GM19025 (cell line): ENCODE results near the gene HNRNPM.
"Not testable (repeated sequence)": the region's sequence is repeated elsewhere in the genome, so short reads cannot be mapped to it uniquely, and the experiment has no call there.

Experiments
- ATAC-seq: cut with Tn5 transposase; IDR thresholded peaks from one replicate; pipeline ENCODE4 v1.9.1; 2021; ENCODE audit warnings: mild to moderate bottlenecking, low read depth, moderate library complexity; ENCODE audit not compliant: unreplicated experiment

HNRNPM gene, protein sequence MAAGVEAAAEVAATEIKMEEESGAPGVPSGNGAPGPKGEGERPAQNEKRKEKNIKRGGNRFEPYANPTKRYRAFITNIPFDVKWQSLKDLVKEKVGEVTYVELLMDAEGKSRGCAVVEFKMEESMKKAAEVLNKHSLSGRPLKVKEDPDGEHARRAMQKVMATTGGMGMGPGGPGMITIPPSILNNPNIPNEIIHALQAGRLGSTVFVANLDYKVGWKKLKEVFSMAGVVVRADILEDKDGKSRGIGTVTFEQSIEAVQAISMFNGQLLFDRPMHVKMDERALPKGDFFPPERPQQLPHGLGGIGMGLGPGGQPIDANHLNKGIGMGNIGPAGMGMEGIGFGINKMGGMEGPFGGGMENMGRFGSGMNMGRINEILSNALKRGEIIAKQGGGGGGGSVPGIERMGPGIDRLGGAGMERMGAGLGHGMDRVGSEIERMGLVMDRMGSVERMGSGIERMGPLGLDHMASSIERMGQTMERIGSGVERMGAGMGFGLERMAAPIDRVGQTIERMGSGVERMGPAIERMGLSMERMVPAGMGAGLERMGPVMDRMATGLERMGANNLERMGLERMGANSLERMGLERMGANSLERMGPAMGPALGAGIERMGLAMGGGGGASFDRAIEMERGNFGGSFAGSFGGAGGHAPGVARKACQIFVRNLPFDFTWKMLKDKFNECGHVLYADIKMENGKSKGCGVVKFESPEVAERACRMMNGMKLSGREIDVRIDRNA

DNA sequence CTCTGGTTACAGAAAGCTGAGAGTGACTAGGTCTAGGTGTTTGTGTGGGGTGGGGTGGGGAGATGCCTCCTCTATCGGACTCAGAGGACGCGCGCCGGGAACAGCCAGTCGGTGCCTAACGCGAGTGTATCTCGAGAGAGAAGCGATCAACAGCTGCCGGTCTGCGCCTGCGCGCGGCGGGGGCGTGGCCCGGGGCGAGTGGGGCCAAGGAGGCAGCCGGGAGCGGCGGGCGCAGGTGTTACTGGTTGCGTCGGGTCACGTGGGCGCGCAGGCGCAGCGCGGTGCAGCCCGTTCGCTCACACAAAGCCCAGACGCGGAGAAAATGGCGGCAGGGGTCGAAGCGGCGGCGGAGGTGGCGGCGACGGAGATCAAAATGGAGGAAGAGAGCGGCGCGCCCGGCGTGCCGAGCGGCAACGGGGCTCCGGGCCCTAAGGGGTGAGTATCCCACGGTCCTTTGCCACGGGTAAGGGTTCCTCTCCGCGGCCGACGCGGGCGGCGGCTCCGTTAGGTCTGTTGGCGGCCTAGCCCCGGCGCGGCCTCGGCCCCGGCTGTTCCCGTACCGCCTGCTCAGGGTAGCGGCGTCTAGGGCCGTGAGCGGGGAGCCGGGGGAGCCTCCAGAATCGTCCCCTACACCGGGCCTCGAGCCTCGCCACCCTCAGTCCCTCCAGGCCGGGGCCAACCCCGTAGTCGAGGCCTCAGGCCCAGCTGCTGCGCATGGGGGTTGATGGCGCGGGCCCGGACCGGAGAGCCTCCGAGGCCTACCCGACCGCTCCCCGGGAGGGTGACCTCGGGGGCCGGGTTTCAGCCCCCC, at the start of gene HNRNPM:
Gene HNRNPM (plus strand): TSS at position 299 of the 811 bp plus-strand sequence. CDS start 24 bp downstream, at position 323.
- ATAC-seq = peak; percentile 82

DNA sequence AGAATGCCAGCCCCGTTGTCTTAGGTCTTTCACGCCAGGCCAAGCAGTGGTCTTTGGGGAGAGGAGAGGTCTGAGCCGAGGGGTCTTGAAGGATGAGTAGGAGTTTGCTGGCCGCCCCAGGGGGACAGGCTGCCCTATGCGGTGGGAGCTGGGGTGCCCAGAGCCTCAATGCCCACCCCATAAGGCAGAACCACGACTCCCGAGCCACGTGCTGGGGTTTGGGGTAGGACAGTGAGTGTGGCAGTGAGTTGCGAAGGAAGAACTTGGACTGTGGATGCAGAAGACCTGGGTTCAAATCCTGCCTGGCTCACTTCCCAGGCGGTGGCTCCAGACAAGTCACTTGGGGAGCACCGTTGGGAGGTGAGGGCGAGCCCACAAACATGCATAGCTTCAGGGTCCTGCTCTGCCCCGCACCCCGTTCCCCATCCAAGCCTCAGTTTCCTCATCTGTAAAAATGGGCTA, 49.1 kb upstream of the HNRNPM start:
- no peak for ATAC-seq

DNA sequence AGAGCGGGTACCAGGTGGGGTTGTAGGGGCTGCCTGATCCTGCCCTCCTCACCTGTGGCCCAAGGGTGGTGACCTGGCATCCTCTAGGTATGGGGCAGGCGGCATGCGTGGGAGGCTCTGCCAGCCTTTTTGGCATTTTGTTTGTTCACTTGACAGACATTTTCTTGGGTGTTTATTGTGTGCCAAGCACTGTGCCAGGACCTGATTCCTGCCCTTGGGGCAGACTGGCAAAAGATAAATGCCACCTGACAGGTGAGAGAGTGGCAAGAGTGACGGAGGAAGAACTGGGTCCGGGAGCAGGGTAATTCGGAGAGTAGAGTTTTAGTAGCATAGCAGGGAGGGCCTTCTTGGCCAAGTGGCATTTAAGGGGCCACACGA, 48.6 kb upstream of the HNRNPM start:
- ATAC-seq = no peak

DNA sequence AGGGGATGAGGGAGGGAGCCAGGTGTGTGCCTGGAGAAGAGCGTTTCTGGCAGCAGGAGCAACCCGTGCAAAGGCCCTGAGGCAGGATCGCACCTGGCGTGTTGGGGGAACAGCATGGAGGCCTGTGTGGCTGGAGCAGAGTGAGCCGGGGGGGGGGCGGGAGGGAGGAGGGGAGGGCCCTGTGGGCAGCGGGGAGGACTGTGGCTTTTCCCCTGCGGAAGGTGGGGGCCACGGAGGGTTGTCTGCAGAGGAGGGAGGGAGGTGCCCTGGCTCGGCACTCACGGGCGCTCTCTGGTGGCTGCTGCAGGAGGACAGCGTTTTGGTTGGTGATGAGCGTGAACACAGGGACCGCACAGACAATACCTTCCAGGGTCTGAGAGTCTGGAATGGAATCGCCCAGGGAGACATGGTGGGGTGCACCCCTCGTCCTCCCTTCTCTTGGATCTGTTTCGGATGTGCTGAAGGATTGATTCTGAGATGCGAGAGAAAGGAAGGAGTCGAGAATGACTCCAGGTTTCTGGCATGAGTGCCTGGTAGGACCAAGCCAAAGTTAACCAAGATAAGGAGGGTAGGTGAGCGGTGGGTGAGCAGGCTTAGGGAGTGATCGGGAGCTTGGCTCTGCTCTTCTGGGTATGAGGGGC, 48.1 kb upstream of the HNRNPM start:
- ATAC-seq = no peak

DNA sequence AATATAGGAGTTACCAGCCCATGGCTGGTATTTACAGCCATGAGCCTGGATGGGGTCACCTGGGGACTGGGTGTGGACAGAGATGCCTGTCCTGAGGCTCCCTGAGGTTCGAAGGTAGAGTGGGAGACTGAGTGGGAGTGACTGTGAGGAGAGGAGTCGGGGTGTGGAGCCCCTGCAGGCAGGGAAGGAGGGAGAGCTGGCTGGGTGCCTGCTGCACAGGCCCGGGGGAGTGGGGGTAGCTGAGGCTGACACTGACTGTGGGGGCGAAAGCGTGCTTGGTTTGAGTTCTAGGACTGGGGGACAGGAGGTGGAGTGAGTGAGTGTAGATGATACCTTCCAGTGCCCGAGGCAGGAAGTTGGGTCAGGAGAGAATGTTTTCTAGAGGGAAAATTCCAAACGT, 47.5 kb upstream of the HNRNPM start:
- no peak for ATAC-seq

DNA sequence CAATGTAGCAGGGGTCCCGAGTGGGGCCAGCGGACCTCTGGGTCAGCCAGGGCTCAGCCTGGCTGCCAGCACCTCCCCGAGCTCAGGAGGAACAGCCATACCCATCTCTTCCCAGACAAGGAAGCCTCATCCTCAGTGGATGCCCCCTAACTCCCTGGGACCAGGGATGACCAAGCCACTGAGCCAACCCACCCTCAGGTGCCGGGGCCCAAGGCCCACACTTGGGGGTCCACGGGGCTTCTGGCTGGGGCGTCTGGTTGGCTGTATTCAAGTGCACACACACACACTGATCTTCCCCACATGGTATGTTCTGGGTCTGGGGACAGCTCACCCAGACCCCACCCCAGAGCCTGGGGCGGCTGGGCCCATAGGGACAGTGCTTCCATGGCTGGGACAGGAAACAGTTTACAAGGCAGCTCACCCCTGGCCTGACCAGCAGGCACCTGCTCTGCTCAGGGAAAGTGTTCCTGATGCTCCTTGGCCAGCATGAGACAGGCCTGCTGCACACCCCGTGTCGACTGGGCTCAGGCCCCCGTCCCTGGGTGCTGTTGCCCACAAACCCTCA, 46.9 kb upstream of the HNRNPM start:
- no peak for ATAC-seq

DNA sequence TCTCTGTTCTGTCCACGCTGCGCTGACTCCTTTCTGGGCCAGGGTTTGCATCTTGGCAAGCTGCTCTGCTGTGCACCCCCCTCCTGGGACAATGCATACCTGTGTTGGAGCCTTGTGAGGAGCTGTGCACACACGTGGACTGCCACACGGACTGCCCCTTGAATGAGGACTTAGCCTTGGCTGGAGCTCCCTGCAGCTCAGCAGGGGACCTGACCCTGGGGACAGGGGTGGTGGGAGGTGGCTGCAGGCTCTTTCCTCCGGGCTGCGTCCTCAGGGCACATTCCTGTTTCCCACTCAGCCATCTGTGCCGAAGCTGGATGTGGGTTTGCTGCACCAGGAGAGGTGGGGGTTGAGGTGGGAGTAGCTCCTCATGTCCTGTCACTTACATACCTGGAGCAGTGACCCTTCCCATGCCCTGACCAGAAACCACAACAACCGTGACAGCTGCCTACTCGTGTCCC, 46.4 kb upstream of the HNRNPM start:
- ATAC-seq = no peak

DNA sequence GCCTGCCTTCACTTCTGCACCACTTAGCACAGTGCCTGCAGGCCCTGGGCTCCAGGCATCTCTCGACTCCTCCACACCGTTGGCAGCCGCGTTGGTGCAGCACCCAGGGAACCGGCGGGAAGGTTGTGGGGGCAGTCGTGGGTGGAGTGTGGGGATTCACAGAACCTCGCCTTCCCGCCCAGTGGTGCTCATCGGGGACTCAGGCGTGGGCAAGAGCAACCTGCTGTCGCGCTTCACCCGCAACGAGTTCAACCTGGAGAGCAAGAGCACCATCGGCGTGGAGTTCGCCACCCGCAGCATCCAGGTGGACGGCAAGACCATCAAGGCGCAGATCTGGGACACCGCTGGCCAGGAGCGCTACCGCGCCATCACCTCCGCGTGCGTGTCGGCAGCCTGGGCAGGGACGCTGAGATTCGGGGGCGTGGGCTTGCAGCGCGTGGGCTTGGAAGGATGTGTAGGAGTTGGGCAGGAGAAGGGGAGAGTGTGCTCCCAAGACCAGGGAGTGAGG, 45.0 kb upstream of the HNRNPM start:
- no peak for ATAC-seq

DNA sequence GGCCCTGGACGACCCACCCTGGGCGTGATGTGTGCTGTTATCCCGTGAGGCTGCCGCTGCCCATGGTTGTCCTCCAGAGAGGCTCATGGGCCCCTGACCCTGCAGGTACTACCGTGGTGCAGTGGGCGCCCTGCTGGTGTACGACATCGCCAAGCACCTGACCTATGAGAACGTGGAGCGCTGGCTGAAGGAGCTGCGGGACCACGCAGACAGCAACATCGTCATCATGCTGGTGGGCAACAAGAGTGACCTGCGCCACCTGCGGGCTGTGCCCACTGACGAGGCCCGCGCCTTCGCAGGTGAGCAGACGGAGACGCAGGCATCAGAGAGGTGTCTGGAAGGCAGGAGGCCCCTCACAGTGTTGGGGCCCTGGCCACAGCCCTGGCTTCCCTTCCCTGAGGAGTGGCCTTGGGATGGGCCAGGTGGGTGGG, 42.8 kb upstream of the HNRNPM start:
- no peak for ATAC-seq

DNA sequence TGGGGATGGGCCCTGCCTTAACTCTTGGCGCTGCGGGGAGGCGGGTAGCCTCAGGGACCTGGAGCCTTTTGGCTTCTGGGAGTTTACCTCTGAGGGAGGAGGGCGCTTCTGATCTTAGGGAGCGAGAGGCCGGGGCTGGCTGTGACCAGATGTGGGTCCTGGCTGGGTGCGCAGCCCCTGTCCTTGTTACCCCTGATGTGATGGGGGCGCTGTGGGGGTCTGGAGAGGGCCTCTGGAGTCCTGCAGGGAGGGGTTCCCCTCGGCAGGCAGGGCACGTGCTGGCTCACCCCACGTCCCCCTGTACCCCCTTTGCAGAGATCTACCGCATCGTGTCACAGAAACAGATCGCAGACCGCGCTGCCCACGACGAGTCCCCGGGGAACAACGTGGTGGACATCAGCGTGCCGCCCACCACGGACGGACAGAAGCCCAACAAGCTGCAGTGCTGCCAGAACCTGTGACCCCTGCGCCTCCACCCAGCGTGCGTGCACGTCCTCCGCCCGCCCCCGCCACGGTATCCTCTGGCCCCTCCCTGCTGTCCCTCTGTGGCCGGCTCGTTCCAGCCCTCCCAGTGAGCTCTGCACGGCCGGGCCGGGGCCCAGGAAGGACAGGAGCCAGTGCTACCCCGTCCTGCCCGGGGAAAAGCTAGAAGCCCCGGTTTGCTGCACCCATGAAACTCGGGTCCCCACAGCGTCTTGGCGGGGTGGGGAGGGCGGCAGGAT, 41.5 kb upstream of the HNRNPM start:
- ATAC-seq = no peak

DNA sequence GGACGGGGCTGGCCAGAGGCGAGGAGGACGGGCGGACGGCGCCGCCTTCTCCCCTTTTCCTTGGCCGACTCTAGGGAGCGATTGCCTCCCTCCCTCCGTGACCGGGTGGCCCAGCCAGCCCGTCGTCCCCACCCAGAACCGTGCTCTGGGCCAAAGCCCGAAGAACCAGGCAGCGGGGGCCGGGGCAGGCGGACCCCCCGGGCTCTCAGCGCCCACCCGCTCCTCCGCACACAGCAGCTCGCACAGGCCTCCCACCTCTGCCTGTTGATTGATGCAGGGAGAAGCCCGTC, 41.0 kb upstream of the HNRNPM start:
- ATAC-seq = no peak

DNA sequence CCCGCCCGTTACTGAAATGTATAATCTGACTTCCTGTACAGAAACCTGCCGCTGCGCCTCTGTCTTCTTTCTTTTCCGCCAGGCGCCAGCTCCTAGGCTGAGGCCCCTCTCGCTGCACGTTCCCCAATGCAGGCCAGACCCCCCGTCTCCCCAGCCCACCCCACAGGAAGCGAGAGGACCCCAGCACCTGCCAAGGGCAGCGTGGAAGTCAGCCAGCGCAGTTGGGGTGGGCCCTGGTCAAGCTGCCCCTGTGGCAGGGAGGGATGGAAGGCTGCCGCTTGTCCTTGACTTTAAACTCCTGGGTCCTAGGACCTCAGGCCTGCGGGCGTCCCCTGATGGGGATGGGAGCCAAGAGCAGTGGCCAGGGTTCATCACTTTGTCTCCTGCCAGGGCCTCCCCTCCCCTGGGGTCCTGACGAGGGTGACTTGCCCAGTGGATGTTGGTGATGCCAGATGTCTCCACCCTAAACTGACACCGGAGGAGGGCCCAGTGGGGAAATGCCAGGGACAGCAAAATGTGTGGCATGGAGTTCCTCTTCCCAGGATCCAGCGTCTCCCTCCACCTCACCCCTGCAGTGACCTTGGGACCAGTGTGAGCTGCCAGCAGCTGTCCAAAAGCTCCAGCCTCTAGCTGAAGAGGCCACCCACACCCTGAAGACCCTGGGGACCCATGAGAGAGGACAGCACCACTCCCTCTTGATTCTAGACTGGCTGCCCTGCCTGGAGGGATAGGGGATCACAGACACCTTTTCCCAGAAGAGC, 40.2 kb upstream of the HNRNPM start:
- no peak for ATAC-seq

DNA sequence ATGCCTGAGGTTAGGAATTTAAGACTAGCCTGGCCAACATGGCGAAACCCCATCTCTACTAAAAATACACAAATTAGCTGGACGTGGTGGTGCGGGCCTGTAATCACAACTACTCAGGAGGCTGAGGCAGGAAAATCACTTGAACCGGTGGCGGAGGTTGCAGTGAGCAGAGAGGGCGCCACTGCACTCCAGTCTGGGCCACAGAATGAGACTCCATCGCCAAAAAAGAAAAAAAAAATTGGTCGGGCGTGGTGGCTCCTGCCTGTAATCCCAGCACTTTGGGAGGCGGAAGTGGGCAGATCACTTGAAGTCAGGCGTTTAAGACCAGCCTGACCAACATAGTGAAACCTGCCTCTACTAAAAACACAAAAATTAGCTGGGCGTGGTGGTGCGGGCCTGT, 34.1 kb upstream of the HNRNPM start:
- ATAC-seq = not testable (repeated sequence)

DNA sequence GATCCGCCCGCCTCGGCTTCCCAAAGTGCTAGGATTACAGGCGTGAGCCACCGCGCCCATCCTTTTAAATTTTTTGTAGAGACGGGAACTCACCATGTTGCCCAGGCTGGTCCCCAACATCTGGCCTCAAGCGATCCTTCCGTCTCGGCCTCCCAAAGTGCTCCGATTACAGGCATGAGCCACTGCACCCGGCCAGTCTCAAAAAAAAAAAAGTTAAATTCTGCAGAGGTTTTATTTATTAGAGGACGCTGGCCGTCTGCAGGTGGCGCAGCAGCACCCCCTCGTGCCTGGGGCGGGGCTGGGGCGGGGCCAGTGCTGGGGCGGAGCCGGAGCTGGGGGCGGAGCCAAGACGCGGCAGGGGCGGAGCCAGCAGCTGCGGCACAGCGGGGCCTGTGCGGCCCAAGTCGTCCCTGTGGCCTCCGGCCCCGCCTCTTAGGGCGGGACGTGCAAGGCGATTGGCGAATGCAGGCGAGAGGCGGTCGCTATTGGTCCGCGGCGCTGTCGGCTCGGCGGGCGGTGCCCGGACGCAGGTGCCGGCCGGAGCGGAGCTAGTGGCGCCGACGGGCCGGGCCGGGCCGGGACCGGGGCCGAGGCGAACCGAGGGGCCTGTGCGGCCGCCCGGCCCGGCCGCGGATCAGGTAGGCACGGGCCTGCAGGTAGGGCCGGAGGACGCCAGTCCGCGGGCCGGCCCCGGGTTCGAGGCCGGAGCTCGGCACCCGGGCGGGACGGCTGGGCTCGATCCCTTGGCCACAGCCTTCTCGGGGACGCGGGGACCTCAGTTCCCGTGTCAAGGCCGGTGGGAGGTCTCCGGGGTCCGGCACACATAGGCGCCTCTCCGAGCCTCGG, 31.8 kb upstream of the HNRNPM start, which contains the start of gene MARCHF2:
Gene MARCHF2 (plus strand): TSS at position 523 of the 846 bp plus-strand sequence. CDS start 8,536 bp downstream, outside the sequence.
- peak; percentile 99 for ATAC-seq

DNA sequence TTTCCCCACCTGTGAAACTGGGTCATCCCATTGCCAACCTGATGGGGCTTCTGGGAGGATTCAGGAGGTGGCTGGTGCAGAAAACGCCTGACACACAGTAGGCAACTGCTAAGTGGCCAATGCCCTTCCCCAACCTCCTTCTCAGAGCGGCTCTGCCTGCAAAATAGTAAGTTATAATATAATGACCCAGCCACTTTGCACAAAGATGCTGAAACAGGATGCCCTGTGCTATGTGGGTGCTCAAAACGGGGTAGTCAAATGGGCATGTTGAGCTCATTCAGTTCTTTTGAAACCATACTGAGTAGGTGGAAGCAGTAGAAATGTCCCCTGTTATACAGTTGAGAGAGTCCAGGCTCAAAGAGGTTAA, 31.2 kb upstream of the HNRNPM start:
- ATAC-seq = no peak

DNA sequence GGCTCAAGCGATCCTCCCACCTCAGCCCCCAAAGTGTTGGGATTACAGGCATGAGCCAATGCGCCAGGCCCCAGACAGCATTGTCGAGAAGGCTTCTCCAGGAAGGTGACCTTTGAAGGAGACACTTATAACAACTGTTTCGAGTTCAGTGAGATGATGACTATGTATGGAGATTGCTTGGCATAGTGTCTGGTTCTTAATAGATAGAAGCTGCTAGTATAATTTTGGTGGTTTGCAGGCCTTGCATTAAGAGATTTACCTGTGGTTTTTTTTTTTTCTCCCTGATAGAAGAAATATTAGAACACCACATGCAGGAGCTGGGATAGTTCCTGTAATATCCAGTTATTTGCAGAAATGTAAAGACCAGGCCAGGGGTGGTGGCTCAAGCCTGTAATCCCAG, 28.0 kb upstream of the HNRNPM start:
- ATAC-seq = no peak
